ENCODE results near the gene MRPL58. TPM values are rescaled to one million over a fixed set of nuclear protein-coding genes. Genes with fewer than 3 reads are reported as not detected.
"Not testable (repeated sequence)": the region's sequence is repeated elsewhere in the genome, so short reads cannot be mapped to it uniquely, and the experiment has no call there.

The MRPL58 gene
- polyA plus RNA-seq, 4 donors: 26.4 to 29.6 (median 27.7) TPM

DNA sequence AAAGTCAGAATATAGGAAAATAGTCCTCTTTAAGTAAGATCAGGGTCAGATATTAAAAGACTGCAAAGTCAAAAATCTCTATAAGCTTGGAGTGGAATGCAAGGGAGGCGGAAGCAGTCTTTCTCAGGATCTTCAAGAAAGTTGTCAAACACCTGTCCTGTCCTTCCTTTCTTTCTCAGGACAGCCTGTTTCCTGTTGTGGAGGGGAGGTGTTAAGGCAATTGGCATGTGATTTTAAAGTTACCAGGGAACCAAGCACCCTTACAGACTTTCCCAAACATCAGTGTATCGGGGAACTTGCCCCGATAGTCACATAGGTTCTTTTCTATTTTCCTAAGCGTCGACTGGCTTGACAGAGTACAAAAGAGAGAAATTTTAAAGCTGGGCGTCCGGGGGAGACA is 32.2 kb downstream of the MRPL58 start:
- DNase-seq (ENCODE audit: low read depth in 4 of 4, low spot score in 3 of 4): no peak

DNA sequence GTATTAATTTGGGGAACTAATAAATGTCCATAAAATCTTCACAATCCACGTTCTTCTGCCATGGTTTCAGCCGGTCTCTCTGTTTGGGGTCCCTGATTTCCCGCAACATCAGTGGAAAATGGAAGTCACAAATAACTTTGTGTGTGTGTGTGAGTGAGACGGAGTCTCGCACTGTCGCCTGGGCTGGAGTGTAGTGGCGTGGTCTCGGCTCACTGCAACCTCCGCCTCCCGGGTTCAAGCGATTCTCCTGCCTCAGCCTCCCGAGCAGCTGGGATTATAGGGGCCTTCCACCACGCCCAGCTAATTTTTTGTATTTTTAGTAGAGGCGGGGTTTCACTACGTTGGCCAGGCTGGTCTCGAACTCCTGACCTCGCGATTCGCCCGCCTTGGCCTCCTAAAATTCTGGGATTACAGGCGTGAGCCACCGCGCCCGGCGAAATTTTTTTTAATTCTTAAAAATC is 33.5 kb downstream of the MRPL58 start:
- not testable (repeated sequence) for DNase-seq (ENCODE audit: low read depth in 4 of 4, low spot score in 3 of 4)

DNA sequence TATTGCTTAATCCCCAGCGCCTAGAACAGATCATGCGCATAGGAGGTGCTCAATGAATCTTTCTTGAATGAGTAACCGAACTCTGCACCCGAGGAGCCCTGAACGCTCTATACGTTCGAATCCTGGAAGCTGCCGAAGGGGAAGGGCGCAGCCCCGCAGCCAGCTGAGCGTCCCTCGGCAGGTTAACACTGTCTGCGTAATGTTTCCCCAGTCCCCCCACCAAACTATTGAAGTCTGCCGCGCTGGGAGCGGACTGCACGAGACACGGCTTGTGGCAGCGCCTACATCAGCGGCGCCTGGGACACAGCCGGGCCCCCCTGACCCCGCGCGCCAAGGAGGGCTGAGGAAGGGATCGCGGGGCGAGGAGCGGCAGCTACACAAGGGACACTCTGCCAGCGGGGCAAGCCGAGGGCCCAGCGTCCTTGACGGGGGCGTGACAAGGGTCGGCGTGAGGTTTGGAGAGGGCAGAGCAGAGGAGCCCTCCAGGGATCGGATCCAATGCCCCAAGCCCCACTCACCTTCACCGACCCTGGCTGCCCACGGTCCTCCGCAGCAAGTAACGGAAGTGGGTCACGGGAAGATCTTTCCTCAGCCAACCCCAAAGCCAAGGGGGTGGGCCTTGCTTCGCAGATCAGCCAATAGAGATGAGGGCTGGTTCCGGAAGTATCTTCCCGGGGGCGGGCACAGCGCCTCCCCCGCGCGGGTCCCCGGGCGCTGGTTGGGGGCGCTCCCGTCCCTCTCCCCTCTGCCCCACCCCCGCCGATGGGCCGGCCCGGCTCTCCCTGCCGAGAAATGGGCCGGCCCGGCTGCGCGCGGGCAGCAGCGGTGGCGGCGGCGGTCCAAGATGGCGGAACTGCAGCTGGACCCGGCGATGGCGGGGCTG is 34.2 kb downstream of the MRPL58 start, which contains the start of the genes ATP5PD and KCTD2:
TSS of gene ATP5PD (minus strand) at position 563 of the 883 bp plus-strand sequence. CDS start 4,319 bp downstream, outside the sequence.
TSS of gene KCTD2 (plus strand) at position 819 of the 883 bp plus-strand sequence. CDS start at position 845, 26 bp downstream.
- DNase-seq (ENCODE audit: low read depth in 4 of 4, low spot score in 3 of 4): peak; percentile 91 to 93 (median 92)

DNA sequence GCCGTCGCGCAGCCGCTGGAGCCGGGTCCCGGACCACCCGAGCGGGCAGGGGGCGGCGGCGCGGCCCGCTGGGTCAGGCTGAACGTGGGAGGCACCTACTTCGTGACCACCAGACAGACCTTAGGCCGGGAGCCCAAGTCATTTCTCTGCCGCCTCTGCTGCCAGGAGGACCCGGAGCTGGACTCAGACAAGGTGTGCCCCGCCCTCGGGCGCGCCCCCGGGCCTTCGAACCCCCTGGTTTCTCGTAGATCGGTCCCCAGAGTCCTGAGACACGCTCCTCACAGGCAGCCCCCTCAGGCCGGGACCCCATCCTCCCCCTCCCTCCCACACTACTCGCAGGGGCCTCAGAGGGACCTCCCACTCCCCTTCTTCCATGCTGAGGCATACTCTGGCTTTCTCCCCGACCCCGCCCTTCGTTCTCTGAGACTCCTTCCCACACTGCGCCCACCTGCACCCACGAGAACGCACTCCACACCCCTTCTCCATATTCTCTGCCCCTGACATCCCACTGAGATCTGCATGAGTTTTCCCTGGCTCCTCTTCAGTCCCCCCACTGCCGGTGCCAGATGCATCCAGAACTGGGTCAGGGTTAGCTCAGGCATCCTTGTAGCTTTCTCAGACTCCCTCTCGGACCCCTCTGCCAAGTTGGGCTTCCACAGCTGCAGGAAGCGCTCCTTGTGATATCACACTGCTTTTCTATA is 35.1 kb downstream of the MRPL58 start:
- DNase-seq (ENCODE audit: low read depth in 4 of 4, low spot score in 3 of 4): no peak

DNA sequence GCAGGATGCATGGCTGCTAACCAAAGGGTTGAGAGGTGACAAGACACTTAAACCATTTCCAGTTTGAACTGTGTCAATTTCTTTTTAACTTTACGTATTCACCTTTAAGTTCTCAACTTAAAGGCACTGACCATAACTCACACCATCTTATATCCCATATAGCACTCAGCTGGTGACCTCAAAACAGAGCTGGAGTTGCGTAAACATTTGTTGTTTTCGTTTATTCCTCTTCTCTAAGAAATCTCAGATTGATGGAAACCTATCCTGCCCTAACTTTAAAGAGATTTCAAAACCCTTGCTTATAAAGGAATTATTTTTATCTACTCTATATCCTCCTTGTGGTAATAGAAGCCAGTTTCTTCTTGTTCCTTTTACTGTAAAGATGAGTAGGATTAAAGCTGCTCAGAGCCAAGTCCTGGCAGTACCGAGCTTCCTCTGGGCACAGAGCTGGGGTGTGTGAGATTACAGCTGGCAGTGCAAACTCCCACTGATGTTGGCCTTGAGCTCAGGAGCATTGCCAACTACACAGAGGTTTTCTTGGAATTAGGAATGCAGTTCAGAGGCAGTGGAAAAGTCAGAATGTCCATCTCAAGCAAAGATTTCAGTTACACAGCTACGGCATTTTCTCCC is 35.9 kb downstream of the MRPL58 start:
- DNase-seq (ENCODE audit: low read depth in 4 of 4, low spot score in 3 of 4): no peak

DNA sequence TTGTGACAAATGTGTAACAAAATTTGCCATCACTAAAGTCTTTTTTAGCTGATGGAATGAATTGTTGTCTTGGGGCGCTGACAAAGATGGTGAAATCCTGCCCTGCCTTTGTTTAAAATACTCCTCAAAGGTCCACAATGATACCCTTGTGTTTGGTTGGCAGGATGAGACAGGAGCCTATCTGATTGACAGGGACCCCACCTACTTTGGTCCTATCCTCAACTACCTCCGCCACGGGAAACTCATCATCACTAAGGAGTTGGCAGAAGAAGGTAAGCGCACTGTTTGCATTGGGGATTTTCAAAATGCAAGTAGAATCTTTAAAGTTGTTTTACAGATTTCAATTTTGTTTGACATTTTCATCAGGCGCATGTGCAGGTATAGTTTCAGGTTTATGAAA is 36.6 kb downstream of the MRPL58 start:
- DNase-seq (ENCODE audit: low read depth in 4 of 4, low spot score in 3 of 4): no peak

DNA sequence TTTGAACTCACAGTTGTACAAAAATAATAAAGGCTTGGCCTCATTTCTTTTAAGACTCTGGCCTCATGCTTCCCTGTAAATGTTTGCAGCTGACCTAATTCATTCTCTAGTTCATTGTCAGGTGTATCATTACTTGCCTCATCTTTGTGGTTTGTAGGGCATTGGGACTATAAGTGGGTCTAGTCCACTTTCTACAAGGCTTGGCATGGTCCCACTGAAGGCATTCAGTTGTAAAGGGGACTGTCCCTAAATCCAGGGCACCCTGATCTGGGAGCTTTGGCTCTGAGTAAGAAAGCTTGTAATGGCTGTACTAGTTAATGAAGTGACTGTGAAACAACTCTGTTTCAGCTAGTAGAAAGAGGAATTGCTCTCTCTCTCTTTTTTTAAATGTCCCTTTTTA is 37.2 kb downstream of the MRPL58 start:
- DNase-seq (ENCODE audit: low read depth in 4 of 4, low spot score in 3 of 4): no peak

DNA sequence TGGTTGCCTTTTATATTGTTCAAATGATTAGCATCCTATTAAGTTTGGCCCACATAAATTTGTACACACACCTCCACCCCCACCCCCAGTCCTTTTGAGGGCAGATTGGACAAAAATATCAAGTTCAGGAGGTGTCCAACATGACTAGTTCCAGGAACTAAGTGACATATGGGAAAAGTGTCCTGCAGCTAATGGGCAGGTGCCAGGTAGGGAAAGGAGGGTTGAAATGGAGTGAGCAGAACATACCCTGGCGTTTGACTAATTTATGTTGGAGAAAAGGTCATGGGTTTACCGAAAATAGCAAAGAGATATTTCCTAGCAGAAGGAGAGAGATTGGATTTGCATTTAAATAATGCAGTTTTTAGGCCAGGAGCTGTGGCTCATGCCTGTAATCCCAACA is 39.5 kb downstream of the MRPL58 start:
- DNase-seq (ENCODE audit: low read depth in 4 of 4, low spot score in 3 of 4): no peak

DNA sequence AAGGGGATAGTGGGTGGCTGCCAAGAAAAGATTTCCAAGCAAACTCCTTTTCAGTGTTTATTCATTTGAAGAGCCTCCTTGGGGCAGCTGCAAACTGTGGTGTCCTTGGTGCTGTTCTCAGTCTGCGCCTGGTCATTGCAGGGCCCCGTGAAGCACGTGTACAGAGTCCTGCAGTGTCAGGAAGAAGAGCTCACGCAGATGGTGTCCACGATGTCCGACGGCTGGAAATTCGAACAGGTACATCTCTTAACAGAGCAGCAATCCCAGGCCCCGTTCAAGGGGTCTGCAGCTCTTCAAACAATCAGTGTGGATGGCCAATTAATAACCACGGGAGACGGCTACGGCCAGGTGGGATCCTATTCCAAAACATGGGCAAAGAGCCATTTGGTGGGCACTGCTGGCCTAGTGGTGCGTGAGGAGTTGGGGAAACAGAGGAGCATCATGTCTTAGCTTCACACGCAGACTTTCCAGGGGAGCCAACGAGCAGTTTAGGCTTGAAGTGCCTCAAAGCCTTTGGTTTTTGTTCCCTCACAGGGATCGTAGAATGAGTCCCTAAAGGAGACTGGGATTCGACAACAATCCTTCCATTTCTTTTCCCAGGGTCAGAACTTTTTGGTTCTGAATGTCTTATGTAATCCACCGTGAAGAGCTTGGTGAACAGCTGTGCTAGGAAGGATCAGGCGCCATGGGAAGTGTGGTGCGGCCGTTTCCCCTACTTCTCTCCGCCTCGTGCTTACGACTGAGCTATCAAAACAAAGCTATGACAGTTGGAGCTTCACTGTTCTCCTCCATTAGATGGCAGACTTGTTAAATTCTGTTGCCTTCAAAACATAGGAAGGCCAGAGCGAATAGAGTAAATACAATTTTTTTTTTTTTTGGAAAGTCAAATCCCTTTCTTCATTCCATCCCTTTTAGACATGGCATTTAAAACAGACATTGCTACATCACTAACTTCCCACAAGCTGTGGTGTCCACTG is 47.2 kb downstream of the MRPL58 start:
- no peak for DNase-seq (ENCODE audit: low read depth in 4 of 4, low spot score in 3 of 4)

DNA sequence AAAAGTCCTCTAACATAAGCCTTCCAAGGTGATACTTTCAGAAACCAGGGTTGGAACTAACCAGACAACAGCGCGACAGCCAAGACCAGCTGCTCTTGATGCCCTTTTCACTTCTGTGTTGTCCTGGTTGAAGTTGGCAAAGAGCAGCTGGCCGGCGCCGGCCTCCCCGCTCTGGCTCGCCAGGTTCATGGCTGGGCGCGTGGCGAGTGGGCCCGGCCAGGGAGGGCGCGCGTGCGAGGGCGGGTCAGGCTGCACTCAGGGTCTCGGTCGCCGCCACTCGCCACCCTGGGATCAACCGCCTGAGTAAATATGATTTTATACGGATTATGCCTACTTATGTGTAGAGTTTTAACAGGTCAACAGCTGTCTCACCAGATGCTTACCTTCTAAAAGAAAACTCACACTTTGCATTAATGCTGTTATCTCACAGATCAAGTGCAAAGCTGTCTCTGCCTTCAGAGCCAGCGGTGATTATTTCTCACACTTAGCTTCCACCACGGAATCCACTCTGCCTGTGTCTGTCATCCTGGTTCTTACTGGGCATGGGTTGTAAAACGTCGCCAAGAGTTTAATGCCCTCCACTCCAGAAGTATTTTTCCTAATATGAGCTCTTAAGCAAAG is 48.1 kb downstream of the MRPL58 start:
- DNase-seq (ENCODE audit: low read depth in 4 of 4, low spot score in 3 of 4): no peak

DNA sequence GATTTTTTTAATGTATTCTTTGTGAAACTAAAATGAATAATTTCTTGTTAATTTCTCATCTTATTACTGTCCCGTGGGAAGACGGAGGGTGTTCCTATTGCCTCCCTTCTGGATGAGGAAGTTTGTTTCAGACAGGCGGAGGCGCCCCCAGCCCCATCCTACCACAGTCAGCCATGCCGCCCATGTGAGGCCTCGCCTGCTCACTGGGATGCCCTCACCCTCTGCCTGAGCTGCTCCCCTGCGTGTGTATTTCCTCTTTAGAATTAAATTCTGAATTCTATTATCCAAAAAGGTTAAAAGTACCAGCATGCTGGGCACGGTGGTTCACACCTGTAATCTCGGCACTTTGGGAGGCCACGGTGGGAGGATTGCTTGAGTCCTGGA is 48.6 kb downstream of the MRPL58 start:
- no peak for DNase-seq (ENCODE audit: low read depth in 4 of 4, low spot score in 3 of 4)

DNA sequence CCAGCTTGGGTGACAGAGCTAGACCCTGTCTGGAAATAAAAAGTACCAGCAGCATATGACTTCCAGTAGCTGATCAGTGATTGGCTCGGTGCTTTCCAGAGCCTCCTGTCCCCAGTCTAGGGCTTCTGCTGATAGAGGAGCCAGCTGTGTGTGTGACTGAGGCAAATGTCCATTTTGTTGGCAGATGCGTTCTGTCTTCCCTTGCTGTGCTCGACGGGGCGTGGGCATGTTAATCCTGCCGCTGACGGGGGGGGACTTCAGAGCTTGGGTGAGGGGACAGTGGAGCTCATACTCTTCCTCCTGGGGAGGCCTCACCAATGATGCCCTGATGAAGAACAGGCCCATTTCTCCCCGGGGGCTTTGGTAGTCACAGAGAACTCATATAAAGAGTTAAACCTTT is 49.1 kb downstream of the MRPL58 start:
- no peak for DNase-seq (ENCODE audit: low read depth in 4 of 4, low spot score in 3 of 4)

DNA sequence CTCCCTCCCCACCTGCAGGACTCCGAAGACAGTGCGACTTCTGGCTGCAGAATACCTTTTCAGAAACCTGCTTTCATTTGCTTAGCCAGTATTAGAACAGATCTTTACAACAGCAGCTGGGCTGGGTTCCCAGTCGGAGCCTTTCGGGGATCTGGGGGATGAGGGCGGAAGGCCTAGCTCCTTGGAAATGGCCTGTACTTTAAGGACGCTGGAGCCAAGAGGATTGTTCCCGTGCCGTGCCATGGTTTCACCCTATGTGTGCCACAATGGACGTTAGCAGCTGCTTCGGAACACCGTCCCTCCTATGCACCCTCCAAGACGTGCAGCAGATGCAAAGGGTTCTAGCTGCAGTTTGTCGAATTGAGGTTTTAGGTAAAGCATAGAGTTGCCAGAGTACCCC is 50.7 kb downstream of the MRPL58 start:
- DNase-seq (ENCODE audit: low read depth in 4 of 4, low spot score in 3 of 4): no peak

DNA sequence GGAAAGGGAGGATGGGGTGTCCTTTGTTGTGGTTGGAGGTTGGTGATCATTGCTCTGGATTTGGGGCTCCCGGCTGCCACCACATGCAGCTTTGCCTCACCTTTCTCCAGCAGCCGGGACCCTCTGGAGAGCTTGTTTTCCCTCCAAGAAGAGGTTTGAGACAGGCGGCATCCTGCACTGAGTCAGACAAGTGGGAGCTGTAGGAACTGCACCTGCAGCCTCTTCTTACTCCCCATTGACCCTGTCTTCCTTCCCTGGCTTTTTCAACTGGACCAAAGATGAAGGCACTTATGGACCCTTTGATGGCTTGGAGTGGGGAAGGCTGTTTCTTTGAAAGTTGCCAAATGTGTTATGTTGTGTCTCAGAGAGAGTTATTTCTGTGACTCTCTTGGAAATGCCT is 51.2 kb downstream of the MRPL58 start:
- no peak for DNase-seq (ENCODE audit: low read depth in 4 of 4, low spot score in 3 of 4)

DNA sequence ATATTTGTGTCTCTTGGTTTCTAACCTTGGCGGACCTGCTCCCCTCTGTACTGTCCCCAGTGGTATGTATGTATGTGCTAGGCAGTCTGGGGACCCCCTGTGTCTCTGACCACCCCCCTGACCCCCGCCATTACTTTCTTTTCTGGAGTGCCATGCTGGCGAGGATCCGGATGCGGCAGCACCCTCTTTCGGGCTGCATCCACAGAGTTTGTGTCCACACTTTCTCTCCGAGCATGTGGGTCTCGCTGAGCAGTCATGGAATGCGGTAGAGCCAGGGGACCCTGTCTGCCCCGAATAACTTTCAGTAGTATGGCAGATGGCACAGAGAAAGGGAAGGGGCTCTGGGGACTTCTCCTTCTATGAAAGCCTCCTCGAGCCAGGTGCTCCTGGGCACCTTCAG is 51.6 kb downstream of the MRPL58 start:
- DNase-seq (ENCODE audit: low read depth in 4 of 4, low spot score in 3 of 4): no peak

DNA sequence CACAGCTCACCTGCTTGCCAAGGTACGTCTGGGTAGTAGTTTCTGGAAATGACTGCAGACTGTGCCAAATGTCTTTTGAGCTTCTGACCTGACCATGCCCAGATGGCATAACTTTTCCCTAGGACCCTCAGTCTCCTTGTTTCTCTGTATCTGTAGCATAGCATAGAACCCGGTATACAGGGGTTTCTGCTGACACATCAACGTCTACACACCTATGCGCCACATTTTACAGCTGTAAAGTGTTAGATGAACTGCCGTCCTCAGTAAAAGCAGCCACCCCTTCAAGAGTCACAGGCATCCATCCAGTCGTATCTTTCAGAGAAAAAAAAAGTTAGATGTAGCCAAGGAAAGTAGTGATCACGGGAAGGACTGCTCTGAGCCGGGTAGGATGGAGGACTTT is 52.0 kb downstream of the MRPL58 start:
- no peak for DNase-seq (ENCODE audit: low read depth in 4 of 4, low spot score in 3 of 4)

DNA sequence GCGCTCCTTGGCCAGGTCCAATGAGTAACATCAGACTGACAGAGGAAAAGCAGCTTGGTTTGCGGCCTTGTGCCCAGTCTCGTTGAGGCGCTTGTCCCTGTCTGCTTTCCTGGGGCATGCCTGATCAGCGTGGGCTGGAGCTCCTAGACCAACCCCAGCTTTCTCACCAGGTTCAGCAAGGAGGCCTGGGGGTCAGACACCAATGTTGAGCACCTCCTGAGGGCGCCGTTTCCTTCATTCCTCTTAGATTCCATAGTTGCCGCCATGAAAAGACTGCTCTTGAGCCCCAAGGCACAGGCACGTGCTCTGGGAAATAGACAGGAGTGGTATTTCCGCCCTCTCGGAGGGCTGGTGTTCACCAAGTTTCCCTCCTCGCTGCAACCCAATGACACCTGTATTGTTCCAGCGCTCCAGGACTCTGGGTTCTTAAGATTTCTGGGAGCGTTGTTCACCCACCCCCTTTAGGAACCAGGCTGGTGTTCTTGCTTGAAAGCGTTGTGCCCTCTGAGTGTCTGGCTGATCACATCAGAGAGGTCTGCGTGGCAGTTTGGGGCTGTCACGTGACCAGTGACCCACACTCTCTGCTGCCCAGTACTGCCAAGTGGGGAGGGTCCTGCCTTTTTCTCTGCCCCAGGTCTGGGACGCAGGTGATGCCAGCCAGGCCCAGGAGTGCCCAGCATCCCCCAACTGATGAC is 52.5 kb downstream of the MRPL58 start:
- no peak for DNase-seq (ENCODE audit: low read depth in 4 of 4, low spot score in 3 of 4)

DNA sequence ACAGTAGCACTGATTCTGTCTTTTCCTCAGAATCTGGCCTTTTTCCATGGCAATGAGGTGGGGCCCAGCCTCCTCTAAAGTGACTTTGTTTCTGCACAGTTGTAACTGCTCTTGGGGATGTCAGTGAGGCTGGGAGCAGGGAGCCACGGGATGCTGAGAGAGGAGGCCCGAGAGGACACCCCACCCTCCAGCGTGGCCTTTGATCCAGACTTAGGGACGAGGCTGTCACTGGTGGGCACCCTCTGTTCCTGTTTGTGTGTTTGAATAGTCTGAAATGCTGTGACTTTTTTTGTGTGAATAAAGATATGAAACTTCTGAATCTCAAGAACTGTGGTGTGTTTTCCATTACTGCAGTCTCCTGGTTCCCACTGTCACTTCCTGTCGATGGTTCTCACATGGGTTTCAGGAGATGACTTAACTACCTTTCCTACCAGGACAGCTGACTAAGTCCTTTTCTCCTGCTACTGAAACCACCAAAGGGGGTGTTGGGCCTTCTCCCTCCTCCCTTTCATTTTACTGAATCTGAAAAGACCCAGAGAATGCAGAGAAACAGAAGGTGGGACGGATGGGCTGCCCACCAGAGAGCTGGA is 53.2 kb downstream of the MRPL58 start:
- no peak for DNase-seq (ENCODE audit: low read depth in 4 of 4, low spot score in 3 of 4)

DNA sequence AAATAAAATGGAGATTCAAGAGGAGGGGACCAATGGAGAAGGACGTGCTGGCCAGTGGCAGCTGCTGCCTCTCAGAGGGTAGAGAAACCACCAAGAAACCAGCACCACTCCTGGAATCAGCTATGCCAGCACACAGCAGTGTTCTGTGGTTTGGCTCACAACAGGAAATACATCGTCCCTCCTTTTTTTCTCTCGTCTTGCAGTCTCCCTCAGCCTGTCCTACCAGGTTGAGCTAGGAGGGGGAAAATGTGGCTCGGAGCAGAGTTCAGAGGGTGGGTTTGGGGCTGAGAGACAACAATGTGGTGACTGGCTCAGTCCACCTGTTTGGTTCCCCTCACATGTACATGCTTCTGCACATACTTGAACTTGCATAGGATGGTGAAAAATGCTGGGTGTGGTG is 55.4 kb downstream of the MRPL58 start:
- no peak for DNase-seq (ENCODE audit: low read depth in 4 of 4, low spot score in 3 of 4)

All from right renal pelvis (tissue), 4 donors.